Smooth muscle cell (in vitro differentiated cells): ENCODE results near the gene COL18A1. TPM values are rescaled to one million over a fixed set of nuclear protein-coding genes. Genes with fewer than 3 reads are reported as not detected.

Experiments used
- DNase-seq: peaks from one replicate; lab custom pipeline; 2025; ENCODE audit not compliant: unreplicated experiment; lab: John Stamatoyannopoulos, UW
- H2AFZ ChIP-seq: fragments of 200-600 bp; sonication (generic); 2 replicates; pipeline ENCODE4 v1.6.0; 2016; ENCODE audit warnings: antibody characterized with exemption, low read depth, mild to moderate bottlenecking
- H3F3A ChIP-seq: fragments of 200-600 bp; sonication (generic); 2 replicates; pipeline ENCODE4 v1.6.0; 2017; ENCODE audit warnings: antibody characterized with exemption, low read depth
- H3K27ac ChIP-seq: fragments of 200-600 bp; sonication (generic); 2 replicates; pipeline ENCODE4 v1.5.1; 2016; ENCODE audit warnings: low read depth, mild to moderate bottlenecking
- H3K27me3 ChIP-seq: fragments of 200-600 bp; sonication (generic); 2 replicates; pipeline ENCODE4 v1.6.1; 2016; ENCODE audit warnings: low read depth, mild to moderate bottlenecking
- H3K36me3 ChIP-seq: fragments of 200-600 bp; sonication (generic); 2 replicates; pipeline ENCODE4 v1.5.1; 2016; ENCODE audit warnings: low read depth
- H3K4me1 ChIP-seq: fragments of 200-600 bp; sonication (generic); 2 replicates; pipeline ENCODE4 v1.5.1; 2016; ENCODE audit warnings: low read depth
- H3K4me2 ChIP-seq: fragments of 200-600 bp; sonication (generic); 2 replicates; pipeline ENCODE4 v1.6.0; 2016; ENCODE audit warnings: mild to moderate bottlenecking
- H3K4me3 ChIP-seq: fragments of 200-600 bp; sonication (generic); 2 replicates; pipeline ENCODE4 v1.5.1; 2016; ENCODE audit warnings: mild to moderate bottlenecking
- H3K79me2 ChIP-seq: fragments of 200-600 bp; sonication (generic); 2 replicates; pipeline ENCODE4 v1.6.0; 2016; ENCODE audit warnings: low read depth, mild to moderate bottlenecking
- H3K9ac ChIP-seq: fragments of 200-600 bp; sonication (generic); 2 replicates; pipeline ENCODE4 v1.6.0; 2016; ENCODE audit warnings: low read depth
- H3K9me3 ChIP-seq: fragments of 200-600 bp; sonication (generic); replicated peaks from 2 replicates; pipeline ENCODE4 v1.5.1; 2016; ENCODE audit warnings: low read depth
- H4K20me1 ChIP-seq: fragments of 200-600 bp; sonication (generic); 2 replicates; pipeline ENCODE4 v1.6.0; 2016; ENCODE audit warnings: low read depth
- CTCF ChIP-seq: fragments of 200-600 bp; sonication (generic); IDR thresholded peaks from 2 replicates; pipeline ENCODE4 v1.5.1; 2017; ENCODE audit warnings: borderline replicate concordance, mild to moderate bottlenecking, antibody characterized with exemption; ENCODE audit not compliant: insufficient read depth, poor library complexity, severe bottlenecking
- WGBS: methylation state at CpG from one replicate; pipeline ENCODE4 v1.1.7; 2016; ENCODE audit warnings: low lambda C conversion rate; 5-methylcytosine and 5-hydroxymethylcytosine counted together
- polyA plus RNA-seq: library from polyadenylated mRNA; unstranded; fragments of >200 nt; fragmentation: Nextera tagmentation; extraction: Ambion mirVana; gene quantifications from 2 replicates; pipeline ENCODE4 v1.2.1, GENCODE V29; 2016
- total RNA-seq: library from RNA; depleted of rRNA; stranded (reverse); fragments of >200 nt; gene quantifications from 2 replicates; pipeline ENCODE4 v1.2.3, GENCODE V29; 2014

COL18A1 gene
- total and polyA plus RNA-seq, 2 experiments from 2014 or later = 192 to 485 TPM

- H3F3A ChIP-seq = peaks cover 30% of the 10 kb centered on the region
- peak overlapping the region; percentile 65 for H3K4me3 ChIP-seq
- H3K79me2 ChIP-seq = peaks cover 62% of the 10 kb centered on the region
- no peaks in the 10 kb centered on the region for H3K9me3 ChIP-seq
- peak overlapping the region; percentile 94 for H3K4me2 ChIP-seq
- H3K9ac ChIP-seq = no peak overlapping the region
- H3K27ac ChIP-seq = peak overlapping the region; percentile 62
- H3K27me3 ChIP-seq = no peaks in the 10 kb centered on the region
- TF ChIP-seq CTCF = no peak
- H3K4me1 ChIP-seq = peaks cover 57% of the 10 kb centered on the region
- H2AFZ ChIP-seq = no peak overlapping the region
- no peak for DNase-seq
- no peaks in the 10 kb centered on the region for H3K36me3 ChIP-seq
- H4K20me1 ChIP-seq = peaks cover 63% of the 10 kb centered on the region
- 26% methylated on average over 17 of the region's 17 CpGs for WGBS
These were observed 2.0 kb downstream of the COL18A1 start for GRCh38 chr21:45406801-45407628.

GRCh38 chr21:45407629-45408247, 2.8 kb downstream of the COL18A1 start:
- WGBS = 64% methylated on average over 10 of the region's 10 CpGs
- no peaks in the 10 kb centered on the region for H3K27me3 ChIP-seq
- H3K9me3 ChIP-seq = no peaks in the 10 kb centered on the region
- H4K20me1 ChIP-seq = peaks cover 70% of the 10 kb centered on the region
- peaks cover 69% of the 10 kb centered on the region for H3K79me2 ChIP-seq
- peaks cover 61% of the 10 kb centered on the region for H3K4me1 ChIP-seq
- peak; percentile 6 for TF ChIP-seq CTCF
- no peak for DNase-seq
- H3K4me3 ChIP-seq = no peak overlapping the region
- H3K9ac ChIP-seq = no peak overlapping the region
- peak overlapping the region; percentile 94 for H3K4me2 ChIP-seq
- no peak overlapping the region for H2AFZ ChIP-seq
- H3K27ac ChIP-seq = no peak overlapping the region
- peaks cover 30% of the 10 kb centered on the region for H3F3A ChIP-seq
- no peaks in the 10 kb centered on the region for H3K36me3 ChIP-seq

GRCh38 chr21:45408271-45408791, 3.4 kb downstream of the COL18A1 start:
- no peak for DNase-seq

More at GRCh38 chr21:45408271-45408791, 3.4 kb downstream of the COL18A1 start:
- Histone ChIP-seq H3K9ac (no peak overlapping the region), H3F3A (peaks cover 30% of the 10 kb centered on the region), H3K9me3 (no peaks in the 10 kb centered on the region), H3K4me1 (peaks cover 66% of the 10 kb centered on the region), H2AFZ (no peak overlapping the region), H3K79me2 (peaks cover 75% of the 10 kb centered on the region), H3K4me2 (peak overlapping the region; percentile 94), H3K4me3 (no peak overlapping the region), H4K20me1 (peaks cover 76% of the 10 kb centered on the region), H3K27ac (no peak overlapping the region), H3K36me3 (no peaks in the 10 kb centered on the region), H3K27me3 (no peaks in the 10 kb centered on the region)
- no peak for TF ChIP-seq CTCF
- WGBS = 57% methylated on average over 10 of the region's 10 CpGs
